SK-N-SH (cell line): ENCODE measurements around the gene PAN2. TPM values are rescaled to one million over a fixed set of nuclear protein-coding genes. Genes with fewer than 3 reads are reported as not detected.
"Not testable (repeated sequence)": the region's sequence is repeated elsewhere in the genome, so short reads cannot be mapped to it uniquely, and the experiment has no call there.

Experiments
- CTCF ChIA-PET: fragments of 300-600, 350-600 bp; formaldehyde crosslinking; extraction: SDS; loops from one replicate; lab custom pipeline; 2021; lab: Yijun Ruan, JAX
- POLR2A ChIA-PET: fragments of 350-600 bp; sonication (Branson Sonifier 250); formaldehyde crosslinking; extraction: SDS; loops from one replicate; lab custom pipeline; 2020; ENCODE audit warnings: antibody characterized with exemption, inconsistent platforms; lab: Yijun Ruan, JAX
- DNase-seq: peaks from one replicate; pipeline ENCODE4 v3.0.0; 2012
- H2AFZ ChIP-seq: fragments of 200-600 bp; sonication (generic); 2 replicates; pipeline ENCODE4 v1.8.1; 2016; ENCODE audit warnings: antibody characterized with exemption, mild to moderate bottlenecking, low read depth
- H3F3A ChIP-seq: fragments of 200-600 bp; sonication (generic); replicated peaks from 2 replicates; pipeline ENCODE3; 2016; ENCODE audit warnings: antibody characterized with exemption, mild to moderate bottlenecking; ENCODE audit not compliant: insufficient read depth
- H3K27ac ChIP-seq, 2 experiments: fragments of 200-500 bp in 1 of 2; fragments of 200-600 bp in 1 of 2; sonication (Bioruptor generic) in 1 of 2; sonication (generic), shearing (Covaris generic) in 1 of 2; 2 replicates each; pipeline versions ENCODE4 v1.5.1 to v1.6.1; 2014 to 2016; ENCODE audit warnings: low read depth in 2 of 2, inconsistent platforms in 1 of 2, low read length in 1 of 2, mild to moderate bottlenecking in 1 of 2, mixed read lengths in 1 of 2
- H3K27me3 ChIP-seq: fragments of 200-600 bp; sonication (generic), shearing (Covaris generic); 2 replicates; pipeline ENCODE4 v1.6.1; 2016; ENCODE audit warnings: mixed run types; ENCODE audit not compliant: insufficient read depth
- H3K36me3 ChIP-seq, 2 experiments: fragments of 200-500 bp in 1 of 2; fragments of 200-600 bp in 1 of 2; sonication (Bioruptor generic) in 1 of 2; sonication (generic) in 1 of 2; replicated peaks in 1 of 2; 2 replicates each; pipeline versions ENCODE3 to v1.5.1; 2014 to 2016; ENCODE audit warnings: low read length in 1 of 2, mild to moderate bottlenecking in 1 of 2; ENCODE audit not compliant: insufficient read depth in 2 of 2, control insufficient read depth in 1 of 2
- H3K4me1 ChIP-seq, 2 experiments: fragments of 200-500 bp in 1 of 2; fragments of 200-600 bp in 1 of 2; sonication (Bioruptor generic) in 1 of 2; sonication (generic), shearing (Covaris generic) in 1 of 2; 2 replicates each; pipeline versions ENCODE4 v1.5.1 to v1.6.1; 2014 to 2016; ENCODE audit warnings: low read depth in 1 of 2, low read length in 1 of 2, mixed run types in 1 of 2; ENCODE audit not compliant: insufficient read depth in 2 of 2, control insufficient read depth in 1 of 2
- H3K4me2 ChIP-seq: fragments of 200-600 bp; sonication (generic), shearing (Covaris generic); 2 replicates; pipeline ENCODE4 v1.6.1; 2017; ENCODE audit warnings: mixed run types
- H3K4me3 ChIP-seq, 2 experiments: fragments of 200-500 bp in 1 of 2; fragments of 200-600 bp in 1 of 2; sonication (Bioruptor generic) in 1 of 2; sonication (generic), shearing (Covaris generic) in 1 of 2; 2 replicates each; pipeline versions ENCODE4 v1.5.1 to v1.8.1; 2014 to 2016; ENCODE audit warnings: low read depth in 2 of 2, inconsistent platforms in 1 of 2, low read length in 1 of 2, mild to moderate bottlenecking in 1 of 2, mixed read lengths in 1 of 2, moderate library complexity in 1 of 2
- H3K79me2 ChIP-seq: fragments of 200-600 bp; sonication (generic); 2 replicates; pipeline ENCODE4 v1.8.1; 2017; ENCODE audit warnings: mild to moderate bottlenecking; ENCODE audit not compliant: insufficient read depth
- H3K9ac ChIP-seq: fragments of 200-600 bp; sonication (generic); 2 replicates; pipeline ENCODE4 v1.6.1; 2017; ENCODE audit warnings: mixed run types
- H3K9me2 ChIP-seq: fragments of 200-600 bp; sonication (generic); 2 replicates; pipeline ENCODE4 v1.6.1; 2017; ENCODE audit warnings: mixed run types
- H3K9me3 ChIP-seq: fragments of 200-600 bp; sonication (generic); 2 replicates; pipeline ENCODE4 v1.6.1; 2017; ENCODE audit warnings: mixed run types, mild to moderate bottlenecking, moderate library complexity
- H4K20me1 ChIP-seq: fragments of 200-600 bp; sonication (generic); 2 replicates; pipeline ENCODE4 v1.6.1; 2017; ENCODE audit warnings: mild to moderate bottlenecking, mixed run types; ENCODE audit not compliant: insufficient read depth
- CHD2 ChIP-seq: fragments of 150-350 bp; IDR thresholded peaks from 2 replicates; pipeline ENCODE4 v1.6.1; 2018; ENCODE audit warnings: low read length; ENCODE audit not compliant: partially characterized antibody
- CTCF ChIP-seq: fragments of 200-600 bp; sonication (generic); IDR thresholded peaks from 2 replicates; pipeline ENCODE4 v1.6.1; 2017; ENCODE audit warnings: antibody characterized with exemption, mild to moderate bottlenecking, moderate library complexity
- FOSL2 ChIP-seq: IDR thresholded peaks from 2 replicates; pipeline ENCODE4 v1.4.0; 2012; ENCODE audit warnings: low read depth, mild to moderate bottlenecking, moderate library complexity, borderline replicate concordance
- FOXJ3 ChIP-seq: sonication (generic); formaldehyde crosslinking; IDR thresholded peaks from 2 replicates; pipeline ENCODE4 v1.5.1; 2020; ENCODE audit warnings: mild to moderate bottlenecking, missing genetic modification reagents
- GATA2 ChIP-seq: sonication (generic); formaldehyde crosslinking; IDR thresholded peaks from 2 replicates; pipeline ENCODE4 v1.5.0; 2020; ENCODE audit warnings: mild to moderate bottlenecking, missing genetic modification reagents
- MAX ChIP-seq: IDR thresholded peaks from 2 replicates; pipeline ENCODE4 v1.4.0; 2012; ENCODE audit warnings: low read depth
- RCOR1 ChIP-seq: fragments of 150-350 bp; IDR thresholded peaks from 2 replicates; pipeline ENCODE4 v1.6.1; 2017; ENCODE audit warnings: antibody characterized with exemption, low read length
- WGBS: methylation state at CpG from one replicate; pipeline ENCODE4 v1.1.6; 2017; ENCODE audit warnings: low lambda C conversion rate; 5-methylcytosine and 5-hydroxymethylcytosine counted together
- polyA plus RNA-seq, 3 experiments: library from polyadenylated mRNA; depleted of rRNA; stranded (reverse); fragments of >200 nt; gene quantifications; 2 replicates each; pipeline ENCODE4 v1.2.3, GENCODE V29; 2012

The PAN2 gene
- polyA plus RNA-seq, 1 of the 3 experiments (the other 2 are of a cell fraction) = 37.1 TPM

GRCh38 chr12:56347255-56347654, 13.5 kb upstream of the PAN2 start:
- H2AFZ ChIP-seq, H3K79me2 ChIP-seq, H3K4me3 ChIP-seq, H3K9ac ChIP-seq, H3K9me2 ChIP-seq, H3K9me3 ChIP-seq, H3F3A ChIP-seq, H3K4me1 ChIP-seq, H3K4me2 ChIP-seq, H3K27me3 ChIP-seq, POLR2A ChIA-PET, H3K27ac ChIP-seq, H4K20me1 ChIP-seq, DNase-seq, CTCF ChIA-PET: not testable (repeated sequence)
- H3K36me3 ChIP-seq = peaks cover 63 to 68% of the 10 kb centered on the region in 2 experiments
- WGBS = 97% methylated on average over 9 of the region's 9 CpGs

- CTCF ChIA-PET = interaction anchor here (0.9 kb wide), 1 partner anchor 157 kb away, joined by 3 read pairs; the partner anchor contains the start of gene SMARCC2
- POLR2A ChIA-PET = interaction anchor here (0.6 kb wide), 3 partner anchors 12 to 1172 kb away, joined by 3 to 8 read pairs (median 3); no protein-coding TSS in a partner anchor
- 84% methylated on average over 2 of the region's 7 CpGs for WGBS
Measured at GRCh38 chr12:56346675-56347074, 12.9 kb upstream of the PAN2 start.

GRCh38 chr12:56342290-56342689, 8.5 kb upstream of the PAN2 start:
- H3K27me3 ChIP-seq, H3K9me2 ChIP-seq, DNase-seq, H2AFZ ChIP-seq, H3K4me1 ChIP-seq, H4K20me1 ChIP-seq, H3K27ac ChIP-seq, H3K4me3 ChIP-seq, H3K4me2 ChIP-seq, POLR2A ChIA-PET, H3K9me3 ChIP-seq, H3K79me2 ChIP-seq, H3K9ac ChIP-seq: not testable (repeated sequence)
- WGBS = 94% methylated on average over 2 of the region's 2 CpGs
- Histone ChIP-seq H3F3A (peaks cover 10% of the 10 kb centered on the region), H3K36me3 (peaks cover 31 to 40% of the 10 kb centered on the region in 2 experiments)
- CTCF ChIA-PET = interaction anchor here (0.8 kb wide), 1 partner anchor 84 kb away, joined by 3 read pairs; the partner anchor contains the start of gene ANKRD52

More at GRCh38 chr12:56346675-56347074, 12.9 kb upstream of the PAN2 start:
- no peak overlapping the region for H3K4me2 ChIP-seq
- H2AFZ ChIP-seq = no peak overlapping the region
- H3K9me3 ChIP-seq = no peaks in the 10 kb centered on the region
- H3K27me3 ChIP-seq = no peaks in the 10 kb centered on the region
- H3K27ac ChIP-seq = no peak overlapping the region
- no peaks in the 10 kb centered on the region for H3K4me1 ChIP-seq
- no peaks in the 10 kb centered on the region for H3K79me2 ChIP-seq
- no peaks in the 10 kb centered on the region for H3K9me2 ChIP-seq
- peaks cover 61 to 67% of the 10 kb centered on the region in 2 experiments for H3K36me3 ChIP-seq
- DNase-seq = no peak
- peaks cover 4% of the 10 kb centered on the region for H3F3A ChIP-seq
- no peaks in the 10 kb centered on the region for H4K20me1 ChIP-seq
- no peak overlapping the region for H3K4me3 ChIP-seq
- H3K9ac ChIP-seq = no peak overlapping the region
- TF ChIP-seq CHD2 (no peak), MAX (no peak), RCOR1 (no peak), CTCF (peak; percentile 12; the same call in 1 of the 2 replicates), GATA2 (CRISPR knock-in tag) (no peak), FOXJ3 (CRISPR knock-in tag) (no peak), FOSL2 (no peak)
